Panc1 (cell line): Measurements from ENCODE around the gene RRP7A.
"Not testable (repeated sequence)": the region's sequence is repeated elsewhere in the genome, so short reads cannot be mapped to it uniquely, and the experiment has no call there.

ENCODE experiments used
- CTCF ChIP-seq: fragments of 450-650 bp; IDR thresholded peaks from 2 replicates; pipeline ENCODE4 v1.5.1; 2017; ENCODE audit warnings: mild to moderate bottlenecking
- REST ChIP-seq, 2 experiments: IDR thresholded peaks; 2 replicates each; pipeline ENCODE4 v1.6.1; 2011 to 2012; ENCODE audit warnings: low read depth in 2 of 2, control low read depth in 1 of 2, low read length in 1 of 2, mild to moderate bottlenecking in 1 of 2, moderate library complexity in 1 of 2; ENCODE audit not compliant: insufficient read depth in 1 of 2
- TCF7L2 ChIP-seq: IDR thresholded peaks from 2 replicates; pipeline ENCODE4 v1.6.1; 2011; ENCODE audit warnings: mild to moderate bottlenecking, low read depth, low read length, inconsistent platforms

- TF ChIP-seq CTCF; REST (IDR thresholded peaks at IDR 0.05; ENCODE audit: insufficient read depth in 1 of 2, low read depth in 2 of 2, low read length in 1 of 2); TCF7L2: not testable (repeated sequence)
Measured at GRCh38 chr22:42537199-42537831, 17.7 kb upstream of the RRP7A start.
